ENCODE data around the gene IRAK1BP1.

GRCh38 chr6:78911218-78911940, 44.0 kb downstream of the IRAK1BP1 start:
- TF ChIP-seq CTCF (conservative IDR thresholded peaks at IDR 0.05) (no peak), EZH2 (IDR thresholded peaks at IDR 0.05; ENCODE audit: low read depth) (no peak)

Measured in PC-9 (cell line).